ENCODE results near the gene MAP1LC3B. TPM values are rescaled to one million over a fixed set of nuclear protein-coding genes. Genes with fewer than 3 reads are reported as not detected.
"Not testable (repeated sequence)": the region's sequence is repeated elsewhere in the genome, so short reads cannot be mapped to it uniquely, and the experiment has no call there.

MAP1LC3B gene
- total RNA-seq, 1 experiment from 2014 or later, result 72.3 TPM

GRCh38 chr16:87376660-87377059, 15.5 kb upstream of the MAP1LC3B start:
- Histone ChIP-seq H3K4me1 (peaks cover 35% of the 10 kb centered on the region), H3K4me3 (ENCODE audit: low read depth, low read length) (no peak overlapping the region), H3K9me3 (no peaks in the 10 kb centered on the region), H3K36me3 (ENCODE audit: control insufficient read depth, insufficient read depth, low read length) (no peaks in the 10 kb centered on the region), H3K27me3 (replicated peaks; ENCODE audit: control insufficient read depth, insufficient read depth, low read length) (no peaks in the 10 kb centered on the region)
- intact Hi-C loops (cut with micrococcal nuclease; ENCODE audit: unreplicated experiment), result no loop called here
- CTCF ChIA-PET, result no interaction called here
- no peaks in the 10 kb centered on the region for H3K9me3 Mint-ChIP-seq (ENCODE audit: unreplicated experiment)
- peaks cover 56% of the 10 kb centered on the region for H3K36me3 Mint-ChIP-seq (ENCODE audit: insufficient read depth, unreplicated experiment)
- DNase-seq, result no peak
- H3K27me3 Mint-ChIP-seq (ENCODE audit: insufficient read depth, unreplicated experiment), result no peaks in the 10 kb centered on the region
- no peak overlapping the region for H3K4me3 Mint-ChIP-seq (ENCODE audit: unreplicated experiment)
- peaks cover 25% of the 10 kb centered on the region for H3K4me1 Mint-ChIP-seq (ENCODE audit: low read depth, unreplicated experiment)
- BruUV-seq (replicated peaks), result no TSS peak
- no peak for TF ChIP-seq CTCF (IDR thresholded peaks at IDR 0.05; ENCODE audit: insufficient read depth in 1 of 2, low read depth in 1 of 2, low read length in 1 of 2, severe bottlenecking in 1 of 2, unreplicated experiment in 1 of 2)
- peak overlapping the region; percentile 75 for H3K27ac Mint-ChIP-seq (ENCODE audit: unreplicated experiment)
- POLR2A ChIA-PET, result interaction anchor here (0.7 kb wide), 1 partner anchor 1275 kb away, joined by 3 read pairs; no protein-coding TSS in a partner anchor

DNA sequence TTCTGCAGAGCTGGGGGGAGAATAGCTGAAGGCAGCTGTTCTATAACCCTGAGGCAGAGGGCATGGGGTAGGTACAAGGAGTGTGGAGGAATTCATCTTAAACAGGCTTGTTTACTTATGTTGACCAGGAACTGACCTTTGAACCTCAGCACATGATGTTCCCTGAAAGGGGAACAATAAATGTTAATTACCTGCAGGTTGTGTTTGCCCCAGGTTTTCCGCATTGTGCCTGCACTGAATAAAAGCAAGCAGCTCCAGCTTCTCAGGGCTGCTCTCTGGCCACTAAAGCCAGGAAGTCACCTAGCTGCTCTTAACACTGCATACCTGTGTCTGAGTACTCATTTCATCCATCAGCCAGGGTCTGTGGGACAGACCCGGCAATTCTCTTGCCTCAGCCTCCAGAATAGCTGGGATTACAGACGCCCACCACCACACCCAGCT, 12.8 kb upstream of the MAP1LC3B start:
- H3K9me3 ChIP-seq; H3K9me3 Mint-ChIP-seq (ENCODE audit: unreplicated experiment); H3K4me3 Mint-ChIP-seq (ENCODE audit: unreplicated experiment); H3K27me3 Mint-ChIP-seq (ENCODE audit: insufficient read depth, unreplicated experiment); H3K36me3 ChIP-seq (ENCODE audit: control insufficient read depth, insufficient read depth, low read length); H3K27me3 ChIP-seq (replicated peaks; ENCODE audit: control insufficient read depth, insufficient read depth, low read length); intact Hi-C loops (cut with micrococcal nuclease; ENCODE audit: unreplicated experiment); BruUV-seq (replicated peaks); H3K4me3 ChIP-seq (ENCODE audit: low read depth, low read length): not testable (repeated sequence)
- H3K36me3 Mint-ChIP-seq (ENCODE audit: insufficient read depth, unreplicated experiment), result peaks cover 73% of the 10 kb centered on the region
- POLR2A ChIA-PET, result interaction anchor here (0.6 kb wide), 1 partner anchor 9 kb away, joined by 3 read pairs; no protein-coding TSS in a partner anchor
- H3K4me1 Mint-ChIP-seq (ENCODE audit: low read depth, unreplicated experiment), result peaks cover 26% of the 10 kb centered on the region
- H3K27ac Mint-ChIP-seq (ENCODE audit: unreplicated experiment), result peak overlapping the region; percentile 52
- DNase-seq, result peak; percentile 76 to 88
- peaks cover 40% of the 10 kb centered on the region for H3K4me1 ChIP-seq
- CTCF ChIA-PET, result interaction anchor here (0.7 to 1.8 kb wide), 4 partner anchors 9 to 62 kb away, joined by 3 to 6 read pairs (median 3); partner anchors contain the start of gene C16orf95

DNA sequence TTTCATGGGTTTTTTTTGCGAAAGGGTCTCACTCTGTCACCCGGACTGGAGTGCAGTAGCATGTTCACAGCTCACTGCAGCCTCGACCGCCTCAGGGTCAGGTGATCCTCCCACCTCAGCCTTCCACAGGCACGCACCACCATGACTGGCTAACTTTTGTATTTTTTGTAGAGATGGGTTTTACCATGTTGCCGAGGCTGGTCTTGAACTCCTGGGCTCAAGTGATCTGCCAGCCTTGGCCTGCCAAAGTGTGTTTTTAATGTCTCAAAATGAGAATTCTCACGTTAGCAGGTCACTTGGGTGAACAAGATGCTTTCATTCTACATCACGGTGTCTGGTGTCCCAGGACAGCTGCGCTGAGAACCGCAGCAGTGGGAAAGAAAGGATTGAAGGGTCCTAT, 11.7 kb upstream of the MAP1LC3B start:
- Mint-ChIP-seq H3K4me3 (ENCODE audit: unreplicated experiment) (peak overlapping the region; percentile 82), H3K27me3 (ENCODE audit: insufficient read depth, unreplicated experiment) (peaks cover 2% of the 10 kb centered on the region), H3K4me1 (ENCODE audit: low read depth, unreplicated experiment) (peaks cover 26% of the 10 kb centered on the region), H3K36me3 (ENCODE audit: insufficient read depth, unreplicated experiment) (peaks cover 77% of the 10 kb centered on the region), H3K9me3 (ENCODE audit: unreplicated experiment) (no peaks in the 10 kb centered on the region), H3K27ac (ENCODE audit: unreplicated experiment) (peak overlapping the region; percentile 35)
- H3K9me3 ChIP-seq, result no peaks in the 10 kb centered on the region
- no peak overlapping the region for H3K4me3 ChIP-seq (ENCODE audit: low read depth, low read length)
- peaks cover 45% of the 10 kb centered on the region for H3K4me1 ChIP-seq
- intact Hi-C loops (cut with micrococcal nuclease; ENCODE audit: unreplicated experiment), result loop anchor here (5.0 to 10.0 kb wide), 2 partner anchors 572 to 826 kb away; partner anchors contain the start of genes BANP and MTHFSD
- CTCF ChIA-PET, result interaction anchor here (1.8 to 2.1 kb wide), 2 partner anchors 11 to 63 kb away, joined by 6 to 7 read pairs; partner anchors contain the start of gene C16orf95
- POLR2A ChIA-PET, result interaction anchor here (0.8 kb wide), 1 partner anchor 63 kb away, joined by 3 read pairs; the partner anchor contains the start of gene C16orf95
- H3K36me3 ChIP-seq (ENCODE audit: control insufficient read depth, insufficient read depth, low read length), result no peaks in the 10 kb centered on the region
- no peak for TF ChIP-seq CTCF (IDR thresholded peaks at IDR 0.05; ENCODE audit: insufficient read depth in 1 of 2, low read depth in 1 of 2, low read length in 1 of 2, severe bottlenecking in 1 of 2, unreplicated experiment in 1 of 2)
- no peaks in the 10 kb centered on the region for H3K27me3 ChIP-seq (replicated peaks; ENCODE audit: control insufficient read depth, insufficient read depth, low read length)
- BruUV-seq (replicated peaks), result no TSS peak
- DNase-seq, result no peak
